SK-N-SH (cell line): ENCODE data around the gene TDRD9. TPM values are rescaled to one million over a fixed set of nuclear protein-coding genes. Genes with fewer than 3 reads are reported as not detected.

ENCODE experiments used
- CTCF ChIA-PET: fragments of 300-600, 350-600 bp; formaldehyde crosslinking; extraction: SDS; loops from one replicate; lab custom pipeline; 2021; lab: Yijun Ruan, JAX
- POLR2A ChIA-PET: fragments of 350-600 bp; sonication (Branson Sonifier 250); formaldehyde crosslinking; extraction: SDS; loops from one replicate; lab custom pipeline; 2020; ENCODE audit warnings: antibody characterized with exemption, inconsistent platforms; lab: Yijun Ruan, JAX
- DNase-seq: peaks from one replicate; pipeline ENCODE4 v3.0.0; 2012
- H2AFZ ChIP-seq: fragments of 200-600 bp; sonication (generic); 2 replicates; pipeline ENCODE4 v1.8.1; 2016; ENCODE audit warnings: antibody characterized with exemption, mild to moderate bottlenecking, low read depth
- H3F3A ChIP-seq: fragments of 200-600 bp; sonication (generic); replicated peaks from 2 replicates; pipeline ENCODE3; 2016; ENCODE audit warnings: antibody characterized with exemption, mild to moderate bottlenecking; ENCODE audit not compliant: insufficient read depth
- H3K27ac ChIP-seq, 2 experiments: fragments of 200-500 bp in 1 of 2; fragments of 200-600 bp in 1 of 2; sonication (Bioruptor generic) in 1 of 2; sonication (generic), shearing (Covaris generic) in 1 of 2; 2 replicates each; pipeline versions ENCODE4 v1.5.1 to v1.6.1; 2014 to 2016; ENCODE audit warnings: low read depth in 2 of 2, inconsistent platforms in 1 of 2, low read length in 1 of 2, mild to moderate bottlenecking in 1 of 2, mixed read lengths in 1 of 2
- H3K27me3 ChIP-seq: fragments of 200-600 bp; sonication (generic), shearing (Covaris generic); 2 replicates; pipeline ENCODE4 v1.6.1; 2016; ENCODE audit warnings: mixed run types; ENCODE audit not compliant: insufficient read depth
- H3K36me3 ChIP-seq, 2 experiments: fragments of 200-500 bp in 1 of 2; fragments of 200-600 bp in 1 of 2; sonication (Bioruptor generic) in 1 of 2; sonication (generic) in 1 of 2; replicated peaks in 1 of 2; 2 replicates each; pipeline versions ENCODE3 to v1.5.1; 2014 to 2016; ENCODE audit warnings: low read length in 1 of 2, mild to moderate bottlenecking in 1 of 2; ENCODE audit not compliant: insufficient read depth in 2 of 2, control insufficient read depth in 1 of 2
- H3K4me1 ChIP-seq, 2 experiments: fragments of 200-500 bp in 1 of 2; fragments of 200-600 bp in 1 of 2; sonication (Bioruptor generic) in 1 of 2; sonication (generic), shearing (Covaris generic) in 1 of 2; 2 replicates each; pipeline versions ENCODE4 v1.5.1 to v1.6.1; 2014 to 2016; ENCODE audit warnings: low read depth in 1 of 2, low read length in 1 of 2, mixed run types in 1 of 2; ENCODE audit not compliant: insufficient read depth in 2 of 2, control insufficient read depth in 1 of 2
- H3K4me2 ChIP-seq: fragments of 200-600 bp; sonication (generic), shearing (Covaris generic); 2 replicates; pipeline ENCODE4 v1.6.1; 2017; ENCODE audit warnings: mixed run types
- H3K4me3 ChIP-seq, 2 experiments: fragments of 200-500 bp in 1 of 2; fragments of 200-600 bp in 1 of 2; sonication (Bioruptor generic) in 1 of 2; sonication (generic), shearing (Covaris generic) in 1 of 2; 2 replicates each; pipeline versions ENCODE4 v1.5.1 to v1.8.1; 2014 to 2016; ENCODE audit warnings: low read depth in 2 of 2, inconsistent platforms in 1 of 2, low read length in 1 of 2, mild to moderate bottlenecking in 1 of 2, mixed read lengths in 1 of 2, moderate library complexity in 1 of 2
- H3K79me2 ChIP-seq: fragments of 200-600 bp; sonication (generic); 2 replicates; pipeline ENCODE4 v1.8.1; 2017; ENCODE audit warnings: mild to moderate bottlenecking; ENCODE audit not compliant: insufficient read depth
- H3K9ac ChIP-seq: fragments of 200-600 bp; sonication (generic); 2 replicates; pipeline ENCODE4 v1.6.1; 2017; ENCODE audit warnings: mixed run types
- H3K9me2 ChIP-seq: fragments of 200-600 bp; sonication (generic); 2 replicates; pipeline ENCODE4 v1.6.1; 2017; ENCODE audit warnings: mixed run types
- H3K9me3 ChIP-seq: fragments of 200-600 bp; sonication (generic); 2 replicates; pipeline ENCODE4 v1.6.1; 2017; ENCODE audit warnings: mixed run types, mild to moderate bottlenecking, moderate library complexity
- H4K20me1 ChIP-seq: fragments of 200-600 bp; sonication (generic); 2 replicates; pipeline ENCODE4 v1.6.1; 2017; ENCODE audit warnings: mild to moderate bottlenecking, mixed run types; ENCODE audit not compliant: insufficient read depth
- CHD2 ChIP-seq: fragments of 150-350 bp; IDR thresholded peaks from 2 replicates; pipeline ENCODE4 v1.6.1; 2018; ENCODE audit warnings: low read length; ENCODE audit not compliant: partially characterized antibody
- ELF1 ChIP-seq: IDR thresholded peaks from 2 replicates; pipeline ENCODE4 v1.4.0; 2012
- EP300 ChIP-seq, 2 experiments: IDR thresholded peaks; 2 replicates each; pipeline versions ENCODE4 v1.4.0 to v1.6.1; 2012; ENCODE audit warnings: borderline replicate concordance in 1 of 2, low read depth in 1 of 2, low read length in 1 of 2
- EZH2phosphoT487 ChIP-seq: fragments of 200-600 bp; sonication (generic); IDR thresholded peaks from 2 replicates; pipeline ENCODE4 v1.6.1; 2017; ENCODE audit warnings: low read depth, mixed run types, mild to moderate bottlenecking, antibody characterized with exemption, moderate library complexity, borderline replicate concordance
- FOSL2 ChIP-seq: IDR thresholded peaks from 2 replicates; pipeline ENCODE4 v1.4.0; 2012; ENCODE audit warnings: low read depth, mild to moderate bottlenecking, moderate library complexity, borderline replicate concordance
- FOXJ3 ChIP-seq: sonication (generic); formaldehyde crosslinking; IDR thresholded peaks from 2 replicates; pipeline ENCODE4 v1.5.1; 2020; ENCODE audit warnings: mild to moderate bottlenecking, missing genetic modification reagents
- FOXM1 ChIP-seq: IDR thresholded peaks from 2 replicates; pipeline ENCODE4 v1.4.0; 2012; ENCODE audit warnings: low read depth, mild to moderate bottlenecking
- GATA2 ChIP-seq: sonication (generic); formaldehyde crosslinking; IDR thresholded peaks from 2 replicates; pipeline ENCODE4 v1.5.0; 2020; ENCODE audit warnings: mild to moderate bottlenecking, missing genetic modification reagents
- JUND ChIP-seq: IDR thresholded peaks from 2 replicates; pipeline ENCODE4 v1.4.0; 2012
- MEF2A ChIP-seq: IDR thresholded peaks from 2 replicates; pipeline ENCODE4 v1.4.0; 2012; ENCODE audit warnings: low read depth, borderline replicate concordance
- MXI1 ChIP-seq: IDR thresholded peaks from 2 replicates; pipeline ENCODE4 v1.6.1; 2012; ENCODE audit warnings: mild to moderate bottlenecking, low read depth, low read length, improper control_type of control experiment
- NFIC ChIP-seq: IDR thresholded peaks from 2 replicates; pipeline ENCODE4 v1.4.0; 2012; ENCODE audit warnings: borderline replicate concordance
- PBX3 ChIP-seq: IDR thresholded peaks from 2 replicates; pipeline ENCODE4; 2012
- POLR2AphosphoS5 ChIP-seq: IDR thresholded peaks from 2 replicates; pipeline ENCODE4 v1.6.1; 2012; ENCODE audit warnings: low read depth, low read length
- RAD21 ChIP-seq: IDR thresholded peaks from 2 replicates; pipeline ENCODE4 v1.6.1; 2012; ENCODE audit warnings: mild to moderate bottlenecking, low read length
- REST ChIP-seq: IDR thresholded peaks from 2 replicates; pipeline ENCODE4 v1.6.1; 2012; ENCODE audit warnings: mild to moderate bottlenecking, low read depth, low read length, moderate library complexity
- RFX5 ChIP-seq: IDR thresholded peaks from 2 replicates; pipeline ENCODE4 v1.6.1; 2012; ENCODE audit warnings: mild to moderate bottlenecking, improper control_type of control experiment, low read length
- RXRA ChIP-seq: IDR thresholded peaks from 2 replicates; pipeline ENCODE4 v1.4.0; 2012; ENCODE audit warnings: low read depth, mild to moderate bottlenecking, borderline replicate concordance
- TCF12 ChIP-seq: IDR thresholded peaks from 2 replicates; pipeline ENCODE4 v1.4.0; 2012
- USF1 ChIP-seq: IDR thresholded peaks from 2 replicates; pipeline ENCODE4 v1.4.0; 2012; ENCODE audit warnings: low read depth, borderline replicate concordance
- USF2 ChIP-seq: fragments of 150-350 bp; IDR thresholded peaks from 2 replicates; pipeline ENCODE4 v1.6.1; 2017; ENCODE audit warnings: antibody characterized with exemption, low read length, low read depth, borderline replicate concordance
- WGBS: methylation state at CpG from one replicate; pipeline ENCODE4 v1.1.6; 2017; ENCODE audit warnings: low lambda C conversion rate; 5-methylcytosine and 5-hydroxymethylcytosine counted together
- polyA plus RNA-seq, 3 experiments: library from polyadenylated mRNA; depleted of rRNA; stranded (reverse); fragments of >200 nt; gene quantifications; 2 replicates each; pipeline ENCODE4 v1.2.3, GENCODE V29; 2012

TDRD9 gene
- polyA plus RNA-seq, 1 of the 3 experiments (the other 2 are of a cell fraction): not detected

- H3K9me3 ChIP-seq: no peaks in the 10 kb centered on the region
- ChIA-PET CTCF (interaction anchor here (1.2 kb wide), 2 partner anchors 10 to 199 kb away, joined by 4 to 5 read pairs; no protein-coding TSS in a partner anchor), POLR2A (no interaction called here)
- no peak for TF ChIP-seq REST
- no peak for TF ChIP-seq RAD21
- no peak for TF ChIP-seq RXRA
- TF ChIP-seq NFIC: no peak
- no peak for TF ChIP-seq FOXJ3
- no peak for TF ChIP-seq POLR2AphosphoS5
- TF ChIP-seq FOXM1: no peak
- TF ChIP-seq USF2: no peak
- TF ChIP-seq USF1: no peak
- TF ChIP-seq TCF12: no peak
- TF ChIP-seq MEF2A: no peak
- no peak for TF ChIP-seq ELF1
- TF ChIP-seq GATA2 (CRISPR knock-in tag): no peak
- no peaks in the 10 kb centered on the region for H3K79me2 ChIP-seq
- no peaks in the 10 kb centered on the region for H4K20me1 ChIP-seq
- H2AFZ ChIP-seq: no peak overlapping the region
- 90% methylated on average over 12 of the region's 12 CpGs for WGBS
- H3K4me2 ChIP-seq: no peak overlapping the region
- H3F3A ChIP-seq: no peaks in the 10 kb centered on the region
- H3K4me1 ChIP-seq: peaks cover 0 to 3% of the 10 kb centered on the region in 2 experiments; a peak in 1 of 4 replicates
- H3K4me3 ChIP-seq: no peak overlapping the region
- H3K36me3 ChIP-seq: no peaks in the 10 kb centered on the region
- no peak overlapping the region for H3K9ac ChIP-seq
- no peaks in the 10 kb centered on the region for H3K9me2 ChIP-seq
- H3K27me3 ChIP-seq: no peaks in the 10 kb centered on the region
- no peak overlapping the region for H3K27ac ChIP-seq
- DNase-seq: no peak
These were observed 78.9 kb downstream of the TDRD9 start for GRCh38 chr14:104007121-104007520.

GRCh38 chr14:104009297-104009696 lies 81.0 kb downstream of the TDRD9 start:
- Histone ChIP-seq H3K27me3 (no peaks in the 10 kb centered on the region), H3K9me3 (no peaks in the 10 kb centered on the region), H2AFZ (no peak overlapping the region), H3K9ac (no peak overlapping the region), H4K20me1 (no peaks in the 10 kb centered on the region), H3K36me3 (no peaks in the 10 kb centered on the region), H3K27ac (no peak overlapping the region), H3F3A (no peaks in the 10 kb centered on the region), H3K4me3 (no peak overlapping the region), H3K9me2 (no peaks in the 10 kb centered on the region), H3K79me2 (no peaks in the 10 kb centered on the region), H3K4me1 (peaks cover 0 to 3% of the 10 kb centered on the region in 2 experiments; a peak in 1 of 4 replicates), H3K4me2 (no peak overlapping the region)
- WGBS: 50% methylated on average over 1 of the region's 1 CpG
- POLR2A ChIA-PET: no interaction called here
- DNase-seq: no peak
- CTCF ChIA-PET: no interaction called here
- TF ChIP-seq EZH2phosphoT487 (no peak), USF1 (no peak), MEF2A (no peak), MXI1 (no peak), EP300 (IDR thresholded peaks at IDR 0.05; ENCODE audit: borderline replicate concordance in 1 of 2, low read depth in 1 of 2, low read length in 1 of 2) (no peak), ELF1 (no peak), FOSL2 (no peak), CHD2 (no peak), USF2 (no peak), JUND (no peak), PBX3 (no peak), GATA2 (CRISPR knock-in tag) (no peak), RFX5 (no peak)
